Measurements from ENCODE around the gene CCT7.

CCT7 gene

GRCh38 chr2:73297151-73297559 lies 63.0 kb downstream of the CCT7 start:
- Histone ChIP-seq H3K27ac (ENCODE audit: low read length) (no peak overlapping the region), H3K36me3 (ENCODE audit: control insufficient read depth in 2 of 2, insufficient read depth in 2 of 2, low read length in 2 of 2) (no peaks in the 10 kb centered on the region), H3K27me3 (ENCODE audit: control insufficient read depth in 1 of 2, insufficient read depth in 2 of 2, low read length in 2 of 2) (peaks cover 36 to 40% of the 10 kb centered on the region in 2 donors), H3K4me3 (ENCODE audit: low read length in 2 of 2) (no peak overlapping the region), H3K9me3 (ENCODE audit: control insufficient read depth in 2 of 2, low read length in 2 of 2) (peaks cover 0 to 4% of the 10 kb centered on the region in 2 donors), H3K9ac (ENCODE audit: low read length in 2 of 2) (no peak overlapping the region), H3K4me1 (ENCODE audit: control insufficient read depth, insufficient read depth, low read length) (peaks cover 13% of the 10 kb centered on the region)

- Histone ChIP-seq H3K4me1 (ENCODE audit: control insufficient read depth, insufficient read depth, low read length) (peaks cover 10% of the 10 kb centered on the region), H3K9me3 (ENCODE audit: control insufficient read depth in 2 of 2, low read length in 2 of 2) (peaks cover 0 to 4% of the 10 kb centered on the region in 2 donors), H3K27me3 (ENCODE audit: control insufficient read depth in 1 of 2, insufficient read depth in 2 of 2, low read length in 2 of 2) (peaks cover 32 to 36% of the 10 kb centered on the region in 2 donors), H3K9ac (ENCODE audit: low read length in 2 of 2) (no peak overlapping the region), H3K4me3 (ENCODE audit: low read length in 2 of 2) (no peak overlapping the region), H3K27ac (ENCODE audit: low read length) (no peak overlapping the region), H3K36me3 (ENCODE audit: control insufficient read depth in 2 of 2, insufficient read depth in 2 of 2, low read length in 2 of 2) (no peaks in the 10 kb centered on the region)
Measured at GRCh38 chr2:73297586-73297985, 63.5 kb downstream of the CCT7 start.

- Histone ChIP-seq H3K4me1 (ENCODE audit: control insufficient read depth, insufficient read depth, low read length) (no peaks in the 10 kb centered on the region), H3K9ac (ENCODE audit: low read length in 2 of 2) (no peak overlapping the region), H3K9me3 (ENCODE audit: control insufficient read depth in 2 of 2, low read length in 2 of 2) (no peaks in the 10 kb centered on the region), H3K36me3 (ENCODE audit: control insufficient read depth in 2 of 2, insufficient read depth in 2 of 2, low read length in 2 of 2) (no peaks in the 10 kb centered on the region), H3K27ac (ENCODE audit: low read length) (no peak overlapping the region), H3K27me3 (ENCODE audit: control insufficient read depth in 1 of 2, insufficient read depth in 2 of 2, low read length in 2 of 2) (peaks cover under 1 to 14% of the 10 kb centered on the region in 2 donors), H3K4me3 (ENCODE audit: low read length in 2 of 2) (no peak overlapping the region)
Measured at GRCh38 chr2:73300926-73301325, 66.8 kb downstream of the CCT7 start.

GRCh38 chr2:73301636-73302035 lies 67.5 kb downstream of the CCT7 start:
- H3K9ac ChIP-seq (ENCODE audit: low read length in 2 of 2): no peak overlapping the region
- peaks cover 0 to 9% of the 10 kb centered on the region in 2 donors for H3K27me3 ChIP-seq (ENCODE audit: control insufficient read depth in 1 of 2, insufficient read depth in 2 of 2, low read length in 2 of 2)
- no peak overlapping the region for H3K4me3 ChIP-seq (ENCODE audit: low read length in 2 of 2)
- no peaks in the 10 kb centered on the region for H3K9me3 ChIP-seq (ENCODE audit: control insufficient read depth in 2 of 2, low read length in 2 of 2)
- no peak overlapping the region for H3K27ac ChIP-seq (ENCODE audit: low read length)
- H3K36me3 ChIP-seq (ENCODE audit: control insufficient read depth in 2 of 2, insufficient read depth in 2 of 2, low read length in 2 of 2): no peaks in the 10 kb centered on the region
- no peaks in the 10 kb centered on the region for H3K4me1 ChIP-seq (ENCODE audit: control insufficient read depth, insufficient read depth, low read length)
